HEK293 (cell line): ENCODE measurements around the gene CNN2.
A peak's percentile ranks its signal among the peaks of the same experiment; 100 is the strongest.

Source experiments
- BCL11B ChIP-seq: fragments of 450-650 bp; formaldehyde crosslinking; IDR thresholded peaks from 2 replicates; pipeline ENCODE4 v1.5.1; 2016; ENCODE audit warnings: low read depth, missing biosample characterization, missing genetic modification characterization
- GLI2 ChIP-seq: fragments of 450-650 bp; formaldehyde crosslinking; IDR thresholded peaks from 2 replicates; pipeline ENCODE4; 2017; ENCODE audit warnings: missing biosample characterization, missing genetic modification characterization, low read depth, borderline replicate concordance
- GLIS1 ChIP-seq: fragments of 450-650 bp; formaldehyde crosslinking; IDR thresholded peaks from 2 replicates; pipeline ENCODE4 v1.5.1; 2016; ENCODE audit warnings: missing biosample characterization, missing genetic modification characterization
- KLF10 ChIP-seq: fragments of 450-650 bp; IDR thresholded peaks from 2 replicates; pipeline ENCODE4 v1.5.1; 2018; ENCODE audit warnings: missing biosample characterization, mild to moderate bottlenecking, missing genetic modification characterization
- OVOL3 ChIP-seq: fragments of 450-650 bp; formaldehyde crosslinking; IDR thresholded peaks from 2 replicates; pipeline ENCODE4 v1.5.1; 2016; ENCODE audit warnings: missing biosample characterization, missing genetic modification characterization
- PRDM2 ChIP-seq: fragments of 450-650 bp; formaldehyde crosslinking; IDR thresholded peaks from 2 replicates; pipeline ENCODE4 v1.5.1; 2016; ENCODE audit warnings: missing biosample characterization, missing genetic modification characterization, borderline replicate concordance
- REPIN1 ChIP-seq: fragments of 450-650 bp; formaldehyde crosslinking; IDR thresholded peaks from 2 replicates; pipeline ENCODE4 v1.5.1; 2017; ENCODE audit warnings: missing biosample characterization, missing genetic modification characterization, low read depth
- TCF7L2 ChIP-seq: IDR thresholded peaks from 2 replicates; pipeline ENCODE4 v1.6.1; 2011; ENCODE audit warnings: low read depth, mild to moderate bottlenecking, inconsistent platforms, low read length, moderate library complexity, borderline replicate concordance
- WT1 ChIP-seq: fragments of 450-650 bp; formaldehyde crosslinking; IDR thresholded peaks from 2 replicates; pipeline ENCODE4 v1.5.1; 2016; ENCODE audit warnings: missing biosample characterization, missing genetic modification characterization
- ZBTB44 ChIP-seq: fragments of 450-650 bp; IDR thresholded peaks from 2 replicates; pipeline ENCODE4 v1.5.1; 2018; ENCODE audit warnings: missing biosample characterization, mild to moderate bottlenecking, missing genetic modification characterization
- ZNF132 ChIP-seq: fragments of 450-650 bp; formaldehyde crosslinking; IDR thresholded peaks from 2 replicates; pipeline ENCODE4 v1.5.1; 2017; ENCODE audit warnings: missing biosample characterization, missing genetic modification characterization, borderline replicate concordance
- ZNF146 ChIP-seq: fragments of 450-650 bp; formaldehyde crosslinking; IDR thresholded peaks from 2 replicates; pipeline ENCODE4 v1.5.1; 2016; ENCODE audit warnings: missing biosample characterization, missing genetic modification characterization
- ZNF18 ChIP-seq: fragments of 450-650 bp; formaldehyde crosslinking; IDR thresholded peaks from 2 replicates; pipeline ENCODE4 v1.5.1; 2016; ENCODE audit warnings: missing biosample characterization, missing genetic modification characterization
- ZNF211 ChIP-seq: fragments of 450-650 bp; formaldehyde crosslinking; IDR thresholded peaks from 2 replicates; pipeline ENCODE4 v1.5.1; 2016; ENCODE audit warnings: low read depth, missing biosample characterization, missing genetic modification characterization
- ZNF274 ChIP-seq, 2 experiments: fragments of 200-500 bp in 1 of 2; fragments of 450-650 bp in 1 of 2; sonication (Bioruptor generic) in 1 of 2; formaldehyde crosslinking in 1 of 2; IDR thresholded peaks; 2 replicates each; pipeline versions ENCODE4 v1.5.1 to v1.6.1; 2014 to 2016; ENCODE audit warnings: borderline replicate concordance in 1 of 2, inconsistent platforms in 1 of 2, low read length in 1 of 2, missing biosample characterization in 1 of 2, missing genetic modification characterization in 1 of 2
- ZNF341 ChIP-seq: fragments of 450-650 bp; formaldehyde crosslinking; IDR thresholded peaks from 2 replicates; pipeline ENCODE4; 2016; ENCODE audit warnings: low read depth, missing biosample characterization, missing genetic modification characterization
- ZNF423 ChIP-seq: fragments of 450-650 bp; formaldehyde crosslinking; IDR thresholded peaks from 2 replicates; pipeline ENCODE4 v1.5.1; 2016; ENCODE audit warnings: missing biosample characterization, missing genetic modification characterization
- ZNF548 ChIP-seq: fragments of 450-650 bp; formaldehyde crosslinking; IDR thresholded peaks from 2 replicates; pipeline ENCODE4 v1.5.1; 2016; ENCODE audit warnings: missing biosample characterization, missing genetic modification characterization
- ZNF561 ChIP-seq: fragments of 450-650 bp; IDR thresholded peaks from 2 replicates; pipeline ENCODE4 v1.5.1; 2018; ENCODE audit warnings: missing biosample characterization, missing genetic modification characterization, borderline replicate concordance
- ZNF571 ChIP-seq: fragments of 450-650 bp; formaldehyde crosslinking; IDR thresholded peaks from 2 replicates; pipeline ENCODE4 v1.5.0; 2017; ENCODE audit warnings: missing biosample characterization, missing genetic modification characterization
- ZNF596 ChIP-seq: fragments of 450-650 bp; IDR thresholded peaks from 2 replicates; pipeline ENCODE4 v1.5.0; 2018; ENCODE audit warnings: missing biosample characterization, mild to moderate bottlenecking, missing genetic modification characterization, moderate library complexity
- ZNF623 ChIP-seq: fragments of 450-650 bp; formaldehyde crosslinking; IDR thresholded peaks from 2 replicates; pipeline ENCODE4 v1.5.1; 2016; ENCODE audit warnings: missing biosample characterization, missing genetic modification characterization
- ZNF624 ChIP-seq: fragments of 450-650 bp; formaldehyde crosslinking; IDR thresholded peaks from 2 replicates; pipeline ENCODE4 v1.5.1; 2017; ENCODE audit warnings: missing biosample characterization, missing genetic modification characterization
- ZNF664 ChIP-seq: fragments of 450-650 bp; formaldehyde crosslinking; IDR thresholded peaks from 2 replicates; pipeline ENCODE4 v1.5.1; 2016; ENCODE audit warnings: missing biosample characterization, missing genetic modification characterization
- ZNF791 ChIP-seq: fragments of 450-650 bp; formaldehyde crosslinking; IDR thresholded peaks from 2 replicates; pipeline ENCODE4 v1.5.1; 2016; ENCODE audit warnings: missing biosample characterization, missing genetic modification characterization
- ZNF843 ChIP-seq: fragments of 450-650 bp; formaldehyde crosslinking; IDR thresholded peaks from 2 replicates; pipeline ENCODE4 v1.5.1; 2016; ENCODE audit warnings: missing biosample characterization, missing genetic modification characterization
- ZSCAN16 ChIP-seq: fragments of 450-650 bp; formaldehyde crosslinking; IDR thresholded peaks from 2 replicates; pipeline ENCODE4 v1.5.1; 2016; ENCODE audit warnings: missing biosample characterization, missing genetic modification characterization
- ZSCAN4 ChIP-seq: fragments of 450-650 bp; formaldehyde crosslinking; IDR thresholded peaks from 2 replicates; pipeline ENCODE4 v1.5.1; 2017; ENCODE audit warnings: missing biosample characterization, missing genetic modification characterization
- TF ChIP-seq, protein P1 (sequence below): fragments of 450-650 bp; formaldehyde crosslinking; IDR thresholded peaks from 2 replicates; pipeline ENCODE4 v1.5.1; 2016; ENCODE audit warnings: missing biosample characterization, missing genetic modification characterization

The CNN2 gene

DNA sequence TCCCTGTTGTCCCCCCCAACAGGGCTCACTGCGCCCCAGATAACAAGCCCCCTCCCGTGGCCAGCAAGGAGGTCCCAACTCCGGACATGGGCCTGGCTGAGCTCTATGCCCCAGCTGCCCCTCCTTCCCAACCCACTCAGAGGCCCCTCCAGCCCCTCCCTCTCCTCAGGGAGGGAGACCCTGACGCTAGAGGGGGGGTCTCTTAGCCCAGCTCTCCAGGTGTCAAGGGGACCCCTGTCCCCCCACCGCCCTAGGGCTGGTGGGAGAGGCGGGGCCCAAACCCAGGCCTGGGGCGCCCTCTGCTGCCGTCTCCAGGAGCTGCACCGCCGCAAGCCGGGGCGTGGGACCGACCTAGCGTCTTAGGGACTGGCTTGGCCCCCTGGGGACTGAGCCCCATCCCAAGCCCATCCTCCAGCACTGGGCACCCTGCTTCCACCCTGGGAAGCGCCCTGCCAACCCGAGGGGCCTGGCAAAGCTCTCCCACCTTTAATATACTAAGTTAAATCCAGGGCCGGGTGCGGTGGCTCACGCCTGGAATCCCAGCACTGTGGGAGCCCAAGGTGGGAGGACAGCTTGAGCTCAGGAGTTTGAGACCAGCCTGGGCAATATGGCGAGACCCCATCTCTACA is 24.8 kb upstream of the CNN2 start (continued):
- TF ChIP-seq ZSCAN4 (tag by site-specific recombination): no peak
- TF ChIP-seq ZNF664: no peak
- TF ChIP-seq, protein P1, sequence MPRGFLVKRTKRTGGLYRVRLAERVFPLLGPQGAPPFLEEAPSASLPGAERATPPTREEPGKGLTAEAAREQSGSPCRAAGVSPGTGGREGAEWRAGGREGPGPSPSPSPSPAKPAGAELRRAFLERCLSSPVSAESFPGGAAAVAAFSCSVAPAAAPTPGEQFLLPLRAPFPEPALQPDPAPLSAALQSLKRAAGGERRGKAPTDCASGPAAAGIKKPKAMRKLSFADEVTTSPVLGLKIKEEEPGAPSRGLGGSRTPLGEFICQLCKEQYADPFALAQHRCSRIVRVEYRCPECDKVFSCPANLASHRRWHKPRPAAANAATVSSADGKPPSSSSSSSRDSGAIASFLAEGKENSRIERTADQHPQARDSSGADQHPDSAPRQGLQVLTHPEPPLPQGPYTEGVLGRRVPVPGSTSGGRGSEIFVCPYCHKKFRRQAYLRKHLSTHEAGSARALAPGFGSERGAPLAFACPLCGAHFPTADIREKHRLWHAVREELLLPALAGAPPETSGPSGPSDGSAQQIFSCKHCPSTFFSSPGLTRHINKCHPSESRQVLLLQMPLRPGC: no peak
- 0 out of 2 replicates have a peak, but pooled peaks have one; percentile 13 for TF ChIP-seq KLF10 (tag by site-specific recombination)
- no peak for TF ChIP-seq ZNF211 (tag by site-specific recombination)
- TF ChIP-seq ZNF146 (tag by site-specific recombination): no peak
- TF ChIP-seq REPIN1 (tag by site-specific recombination): no peak
- no peak for TF ChIP-seq ZNF341 (tag by site-specific recombination)
- TF ChIP-seq ZNF791 (tag by site-specific recombination): no peak
- no peak for TF ChIP-seq ZNF132 (tag by site-specific recombination)
- TF ChIP-seq WT1: no peak
- TF ChIP-seq GLI2 (tag by site-specific recombination): no peak
- TF ChIP-seq ZNF624 (tag by site-specific recombination): no peak
- TF ChIP-seq ZSCAN16 (tag by site-specific recombination): no peak
- TF ChIP-seq ZNF596: no peak
- TF ChIP-seq ZNF18 (tag by site-specific recombination): peak; percentile 35; the same call in 1 of the 2 replicates
- TF ChIP-seq ZNF274 (IDR thresholded peaks at IDR 0.05; ENCODE audit: low read length): no peak
- TF ChIP-seq ZNF274 (tag by site-specific recombination; IDR thresholded peaks at IDR 0.05; ENCODE audit: borderline replicate concordance): no peak
- no peak for TF ChIP-seq ZNF561 (tag by site-specific recombination)
- no peak for TF ChIP-seq ZNF548 (tag by site-specific recombination)
- TF ChIP-seq ZBTB44: no peak
- TF ChIP-seq OVOL3 (tag by site-specific recombination): no peak
- no peak for TF ChIP-seq ZNF571
- TF ChIP-seq GLIS1 (tag by site-specific recombination): peak; percentile 91
- peak; percentile 63; the same call in 1 of the 2 replicates for TF ChIP-seq ZNF423 (tag by site-specific recombination)
- peak; percentile 70; the same call in 1 of the 2 replicates for TF ChIP-seq BCL11B (tag by site-specific recombination)
- no peak for TF ChIP-seq PRDM2 (tag by site-specific recombination)
- TF ChIP-seq ZNF623 (tag by site-specific recombination): no peak
- no peak for TF ChIP-seq TCF7L2
- TF ChIP-seq ZNF843 (tag by site-specific recombination): no peak
